Neural progenitor cell (in vitro differentiated cells): ENCODE results near the gene PIGB. TPM values are rescaled to one million over a fixed set of nuclear protein-coding genes. Genes with fewer than 3 reads are reported as not detected.

Source experiments
- DNase-seq: peaks from one replicate; pipeline ENCODE4 v3.0.0-alpha.2; 2016; ENCODE audit warnings: low spot score
- H2AFZ ChIP-seq: fragments of 200-600 bp; sonication (generic); replicated peaks from 2 replicates; pipeline ENCODE4 v1.6.1; 2016; ENCODE audit warnings: antibody characterized with exemption
- H3F3A ChIP-seq: fragments of 200-600 bp; sonication (generic); 2 replicates; pipeline ENCODE4 v1.6.1; 2016; ENCODE audit warnings: antibody characterized with exemption, low read depth
- H3K27ac ChIP-seq: fragments of 200-600 bp; sonication (generic); 2 replicates; pipeline ENCODE4 v1.5.1; 2016; ENCODE audit warnings: mild to moderate bottlenecking
- H3K27me3 ChIP-seq: fragments of 200-600 bp; sonication (generic); 2 replicates; pipeline ENCODE4 v1.6.1; 2016; ENCODE audit warnings: mild to moderate bottlenecking, moderate library complexity
- H3K36me3 ChIP-seq: fragments of 200-600 bp; sonication (generic); 2 replicates; pipeline ENCODE4 v1.5.1; 2016
- H3K4me1 ChIP-seq: fragments of 200-600 bp; sonication (generic); 2 replicates; pipeline ENCODE4 v1.6.1; 2016; ENCODE audit warnings: mixed run types
- H3K4me2 ChIP-seq: fragments of 200-600 bp; sonication (generic); 2 replicates; pipeline ENCODE4 v1.6.1; 2016
- H3K4me3 ChIP-seq: fragments of 200-600 bp; sonication (generic); 2 replicates; pipeline ENCODE4 v1.5.1; 2016
- H3K79me2 ChIP-seq: fragments of 200-600 bp; sonication (generic); 2 replicates; pipeline ENCODE4 v1.6.1; 2016; ENCODE audit warnings: low read depth
- H3K9ac ChIP-seq: fragments of 200-600 bp; sonication (generic); 2 replicates; pipeline ENCODE4 v1.6.1; 2016
- H3K9me3 ChIP-seq: fragments of 200-600 bp; sonication (generic); 2 replicates; pipeline ENCODE4 v1.5.1; 2016; ENCODE audit warnings: low read depth
- H4K20me1 ChIP-seq: fragments of 200-600 bp; sonication (generic); 2 replicates; pipeline ENCODE4 v1.6.1; 2016; ENCODE audit warnings: low read depth
- H3K27ac Mint-ChIP-seq: 3 replicates; pipeline ENCODE4 v1.8.0; 2021; ENCODE audit warnings: mixed read lengths
- H3K27me3 Mint-ChIP-seq: 2 replicates; pipeline ENCODE4 v1.8.0; 2022; ENCODE audit warnings: low read depth, mild to moderate bottlenecking, inconsistent platforms, moderate library complexity, mixed read lengths; ENCODE audit not compliant: insufficient read depth
- H3K36me3 Mint-ChIP-seq: 3 replicates; pipeline ENCODE4 v1.8.0; 2021; ENCODE audit warnings: mixed read lengths
- H3K4me1 Mint-ChIP-seq: 3 replicates; pipeline ENCODE4 v1.8.0; 2021; ENCODE audit warnings: mixed read lengths
- H3K4me3 Mint-ChIP-seq: 3 replicates; pipeline ENCODE4 v1.8.0; 2021; ENCODE audit warnings: mild to moderate bottlenecking, moderate library complexity, mixed read lengths
- H3K9me3 Mint-ChIP-seq: 3 replicates; pipeline ENCODE4 v1.8.0; 2020; ENCODE audit warnings: mixed read lengths
- EZH2 ChIP-seq: fragments of 200-600 bp; sonication (generic); IDR thresholded peaks from 2 replicates; pipeline ENCODE4 v1.6.1; 2017; ENCODE audit warnings: antibody characterized with exemption, mild to moderate bottlenecking, moderate library complexity
- EZH2phosphoT487 ChIP-seq: fragments of 200-600 bp; sonication (generic); IDR thresholded peaks from 2 replicates; pipeline ENCODE4 v1.6.1; 2017; ENCODE audit warnings: antibody characterized with exemption
- total RNA-seq: library from RNA; depleted of rRNA; stranded (reverse); fragments of >200 nt; gene quantifications from 2 replicates; pipeline ENCODE4 v1.2.3, GENCODE V29; 2015; ENCODE audit warnings: low replicate concordance
- TF ChIP-seq, protein P1 (sequence below): fragments of 200-600 bp; sonication (generic); IDR thresholded peaks from 2 replicates; pipeline ENCODE4 v1.5.1; 2017; ENCODE audit warnings: antibody characterized with exemption, mild to moderate bottlenecking

The PIGB gene
- total RNA-seq, 1 donor from 2014 or later = 18.7 TPM

- H3K4me1 Mint-ChIP-seq = no peaks in the 10 kb centered on the region
- Histone ChIP-seq H3K27me3 (no peaks in the 10 kb centered on the region), H3F3A (no peaks in the 10 kb centered on the region), H3K36me3 (no peaks in the 10 kb centered on the region), H3K27ac (no peak overlapping the region), H3K4me1 (no peaks in the 10 kb centered on the region), H3K9ac (no peak overlapping the region), H4K20me1 (no peaks in the 10 kb centered on the region), H3K4me3 (no peak overlapping the region), H3K79me2 (no peaks in the 10 kb centered on the region), H3K9me3 (no peaks in the 10 kb centered on the region), H3K4me2 (no peak overlapping the region), H2AFZ (no peak overlapping the region)
- peaks cover 1% of the 10 kb centered on the region for H3K36me3 Mint-ChIP-seq
- no peak overlapping the region for H3K27ac Mint-ChIP-seq
- H3K27me3 Mint-ChIP-seq = no peaks in the 10 kb centered on the region
- TF ChIP-seq, protein P1, sequence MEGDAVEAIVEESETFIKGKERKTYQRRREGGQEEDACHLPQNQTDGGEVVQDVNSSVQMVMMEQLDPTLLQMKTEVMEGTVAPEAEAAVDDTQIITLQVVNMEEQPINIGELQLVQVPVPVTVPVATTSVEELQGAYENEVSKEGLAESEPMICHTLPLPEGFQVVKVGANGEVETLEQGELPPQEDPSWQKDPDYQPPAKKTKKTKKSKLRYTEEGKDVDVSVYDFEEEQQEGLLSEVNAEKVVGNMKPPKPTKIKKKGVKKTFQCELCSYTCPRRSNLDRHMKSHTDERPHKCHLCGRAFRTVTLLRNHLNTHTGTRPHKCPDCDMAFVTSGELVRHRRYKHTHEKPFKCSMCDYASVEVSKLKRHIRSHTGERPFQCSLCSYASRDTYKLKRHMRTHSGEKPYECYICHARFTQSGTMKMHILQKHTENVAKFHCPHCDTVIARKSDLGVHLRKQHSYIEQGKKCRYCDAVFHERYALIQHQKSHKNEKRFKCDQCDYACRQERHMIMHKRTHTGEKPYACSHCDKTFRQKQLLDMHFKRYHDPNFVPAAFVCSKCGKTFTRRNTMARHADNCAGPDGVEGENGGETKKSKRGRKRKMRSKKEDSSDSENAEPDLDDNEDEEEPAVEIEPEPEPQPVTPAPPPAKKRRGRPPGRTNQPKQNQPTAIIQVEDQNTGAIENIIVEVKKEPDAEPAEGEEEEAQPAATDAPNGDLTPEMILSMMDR = no peak
- H3K9me3 Mint-ChIP-seq = no peaks in the 10 kb centered on the region
- DNase-seq = no peak
- no peak overlapping the region for H3K4me3 Mint-ChIP-seq
These were observed 42.0 kb downstream of the PIGB start for GRCh38 chr15:55361048-55361447.

DNA sequence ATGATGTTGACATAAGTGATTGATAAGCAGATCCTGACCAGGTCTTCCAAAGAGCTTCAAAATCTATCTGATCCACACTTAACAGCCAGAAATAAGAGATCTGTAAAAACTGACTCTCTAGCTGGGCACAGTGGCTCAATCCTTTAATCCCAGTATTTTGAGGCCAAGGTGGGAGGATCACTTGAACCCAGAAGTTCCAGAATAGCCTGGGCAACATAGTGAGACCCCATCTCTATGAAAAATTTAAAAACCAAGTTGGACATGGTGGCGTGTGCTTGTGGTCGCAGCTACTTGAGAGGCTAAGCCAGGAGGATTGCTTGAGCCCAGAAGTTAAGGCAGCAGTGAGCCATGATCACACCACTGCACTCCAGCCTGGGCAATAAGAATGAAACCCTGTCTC lies 43.6 kb downstream of the PIGB start:
- Histone ChIP-seq H3K27me3 (no peaks in the 10 kb centered on the region), H3K27ac (no peak overlapping the region), H3K4me1 (no peaks in the 10 kb centered on the region), H3K36me3 (no peaks in the 10 kb centered on the region), H3K9me3 (no peaks in the 10 kb centered on the region), H2AFZ (no peak overlapping the region), H4K20me1 (no peaks in the 10 kb centered on the region), H3F3A (no peaks in the 10 kb centered on the region), H3K79me2 (no peaks in the 10 kb centered on the region), H3K4me3 (no peak overlapping the region), H3K9ac (no peak overlapping the region), H3K4me2 (no peak overlapping the region)
- H3K36me3 Mint-ChIP-seq = peaks cover 1% of the 10 kb centered on the region
- DNase-seq = no peak
- H3K4me1 Mint-ChIP-seq = no peaks in the 10 kb centered on the region
- no peak overlapping the region for H3K27ac Mint-ChIP-seq
- no peaks in the 10 kb centered on the region for H3K27me3 Mint-ChIP-seq
- TF ChIP-seq, protein P1 = no peak
- no peaks in the 10 kb centered on the region for H3K9me3 Mint-ChIP-seq
- no peak overlapping the region for H3K4me3 Mint-ChIP-seq

DNA sequence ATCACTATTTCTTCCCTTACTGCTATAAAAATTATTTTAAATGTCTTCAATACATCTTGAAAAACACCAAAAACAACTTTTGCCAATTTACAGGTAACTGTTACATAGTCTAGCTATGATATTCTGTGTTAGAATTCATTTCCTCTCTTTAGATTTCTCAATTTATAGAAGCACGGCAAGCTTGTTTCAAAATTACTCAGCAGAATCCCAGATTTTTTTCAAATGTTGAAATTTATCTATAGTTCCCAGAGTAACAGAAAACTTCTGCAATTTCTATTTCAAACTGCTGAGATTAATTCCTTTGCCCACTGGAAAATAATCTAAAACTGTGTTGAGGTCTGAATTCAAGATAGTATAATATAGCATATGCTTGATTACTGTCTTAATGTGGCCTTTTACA lies 48.0 kb downstream of the PIGB start:
- TF ChIP-seq, protein P1 = no peak
- TF ChIP-seq EZH2 (no peak), EZH2phosphoT487 (no peak)
- H3K36me3 Mint-ChIP-seq = peaks cover 6% of the 10 kb centered on the region
- no peaks in the 10 kb centered on the region for H3K27me3 Mint-ChIP-seq
- H3K27ac Mint-ChIP-seq = no peak overlapping the region
- Histone ChIP-seq H3K9ac (no peak overlapping the region), H3K4me1 (no peaks in the 10 kb centered on the region), H2AFZ (no peak overlapping the region), H3K4me3 (no peak overlapping the region), H4K20me1 (no peaks in the 10 kb centered on the region), H3K4me2 (no peak overlapping the region), H3K9me3 (no peaks in the 10 kb centered on the region), H3K27me3 (no peaks in the 10 kb centered on the region), H3K36me3 (no peaks in the 10 kb centered on the region), H3F3A (no peaks in the 10 kb centered on the region), H3K79me2 (no peaks in the 10 kb centered on the region), H3K27ac (no peak overlapping the region)
- DNase-seq = no peak
- H3K9me3 Mint-ChIP-seq = no peaks in the 10 kb centered on the region
- no peak overlapping the region for H3K4me3 Mint-ChIP-seq
- H3K4me1 Mint-ChIP-seq = no peaks in the 10 kb centered on the region
